ENCODE data around the gene ALDH8A1. TPM values are rescaled to one million over a fixed set of nuclear protein-coding genes. Genes with fewer than 3 reads are reported as not detected.

The ALDH8A1 gene
- total and polyA plus RNA-seq, 2 of the 8 experiments (the other 6 are each of a cell fraction or from before 2014, with no cell fraction given), result 0.08 to 0.28 TPM

DNA sequence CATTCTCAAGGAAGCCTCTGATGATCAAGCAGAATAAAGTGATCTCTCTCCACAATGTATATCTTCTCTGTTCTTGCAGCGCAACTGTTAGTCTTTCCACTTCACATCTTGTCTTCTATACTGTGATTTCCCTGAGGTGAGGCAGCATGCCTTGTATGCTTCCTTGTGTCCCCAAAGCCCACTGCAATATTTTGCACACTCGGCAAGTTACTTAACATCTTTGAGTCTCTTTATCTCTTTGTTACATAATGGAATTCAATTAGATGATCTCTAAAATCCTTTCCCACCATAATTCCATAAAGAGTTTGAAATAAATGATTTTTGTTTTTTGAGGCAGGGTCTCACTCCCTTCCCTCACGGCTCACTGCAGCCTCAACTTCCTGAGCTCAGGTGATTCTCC, 40.4 kb upstream of the ALDH8A1 start (continued):
- TF ChIP-seq KDM5A (IDR thresholded peaks at IDR 0.05; ENCODE audit: low read length), result no peak
- TF ChIP-seq, protein P1, sequence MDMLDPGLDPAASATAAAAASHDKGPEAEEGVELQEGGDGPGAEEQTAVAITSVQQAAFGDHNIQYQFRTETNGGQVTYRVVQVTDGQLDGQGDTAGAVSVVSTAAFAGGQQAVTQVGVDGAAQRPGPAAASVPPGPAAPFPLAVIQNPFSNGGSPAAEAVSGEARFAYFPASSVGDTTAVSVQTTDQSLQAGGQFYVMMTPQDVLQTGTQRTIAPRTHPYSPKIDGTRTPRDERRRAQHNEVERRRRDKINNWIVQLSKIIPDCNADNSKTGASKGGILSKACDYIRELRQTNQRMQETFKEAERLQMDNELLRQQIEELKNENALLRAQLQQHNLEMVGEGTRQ (IDR thresholded peaks at IDR 0.05; ENCODE audit: low read length), result no peak
- no peak for TF ChIP-seq POLR2AphosphoS5 (IDR thresholded peaks at IDR 0.05; ENCODE audit: low read depth, low read length)
- TF ChIP-seq TCF12 (IDR thresholded peaks at IDR 0.05; ENCODE audit: low read depth, low read length), result no peak
